Measurements from ENCODE around the gene NKD2.

DNA sequence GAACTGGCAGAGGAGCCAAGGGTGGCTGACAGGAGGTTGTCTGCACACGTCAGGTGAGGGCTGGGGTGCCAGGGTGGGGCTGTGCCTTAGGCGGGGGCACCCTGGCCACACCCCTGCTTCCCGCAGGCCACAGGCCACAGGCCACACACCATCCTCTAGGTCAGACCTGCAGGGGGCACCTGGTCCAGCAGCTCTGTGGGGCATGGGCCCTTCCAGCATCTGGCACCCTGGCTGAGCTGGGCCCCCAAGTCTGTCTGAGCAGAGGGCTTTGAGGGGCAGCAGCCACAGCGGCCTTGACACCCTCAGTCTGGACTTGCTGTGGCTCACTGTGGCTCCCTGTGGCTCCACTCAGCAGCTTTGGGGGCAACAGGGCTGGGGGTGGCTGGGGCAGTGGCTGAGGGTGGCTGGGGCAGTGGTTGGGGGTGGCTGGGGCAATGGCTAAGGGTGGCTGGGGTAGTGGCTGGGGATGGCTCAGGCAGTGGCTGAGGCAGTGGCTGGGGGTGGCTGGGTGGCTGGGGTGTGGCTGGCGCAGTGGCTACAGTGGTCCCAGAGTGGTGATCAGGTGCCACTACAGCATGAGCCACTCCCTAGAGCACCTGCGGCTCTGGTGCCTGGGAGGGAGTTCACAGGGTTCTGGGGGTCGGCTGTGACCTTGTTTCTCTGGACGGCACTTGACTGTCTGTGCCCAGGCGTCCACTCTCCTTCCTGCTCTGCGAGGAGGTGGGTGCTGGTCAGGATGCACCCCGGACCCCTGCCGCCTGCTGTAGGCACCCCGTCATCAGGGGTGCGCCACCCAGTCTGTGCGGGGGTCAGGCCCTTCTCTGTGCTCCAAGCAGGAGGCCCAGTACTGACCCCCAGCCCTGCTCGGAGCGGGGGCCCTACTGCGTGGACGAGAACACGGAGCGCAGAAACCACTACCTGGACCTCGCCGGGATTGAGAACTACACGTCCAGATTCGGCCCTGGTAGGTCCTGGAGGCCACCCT is 27.1 kb downstream of the NKD2 start:
- TF ChIP-seq EZH2phosphoT487 (IDR thresholded peaks at IDR 0.05; ENCODE audit: unreplicated experiment): no peak
- TF ChIP-seq, protein P1, sequence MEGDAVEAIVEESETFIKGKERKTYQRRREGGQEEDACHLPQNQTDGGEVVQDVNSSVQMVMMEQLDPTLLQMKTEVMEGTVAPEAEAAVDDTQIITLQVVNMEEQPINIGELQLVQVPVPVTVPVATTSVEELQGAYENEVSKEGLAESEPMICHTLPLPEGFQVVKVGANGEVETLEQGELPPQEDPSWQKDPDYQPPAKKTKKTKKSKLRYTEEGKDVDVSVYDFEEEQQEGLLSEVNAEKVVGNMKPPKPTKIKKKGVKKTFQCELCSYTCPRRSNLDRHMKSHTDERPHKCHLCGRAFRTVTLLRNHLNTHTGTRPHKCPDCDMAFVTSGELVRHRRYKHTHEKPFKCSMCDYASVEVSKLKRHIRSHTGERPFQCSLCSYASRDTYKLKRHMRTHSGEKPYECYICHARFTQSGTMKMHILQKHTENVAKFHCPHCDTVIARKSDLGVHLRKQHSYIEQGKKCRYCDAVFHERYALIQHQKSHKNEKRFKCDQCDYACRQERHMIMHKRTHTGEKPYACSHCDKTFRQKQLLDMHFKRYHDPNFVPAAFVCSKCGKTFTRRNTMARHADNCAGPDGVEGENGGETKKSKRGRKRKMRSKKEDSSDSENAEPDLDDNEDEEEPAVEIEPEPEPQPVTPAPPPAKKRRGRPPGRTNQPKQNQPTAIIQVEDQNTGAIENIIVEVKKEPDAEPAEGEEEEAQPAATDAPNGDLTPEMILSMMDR (conservative IDR thresholded peaks at IDR 0.05; ENCODE audit: low read depth in 2 of 2): no peak
- TF ChIP-seq JUNB (IDR thresholded peaks at IDR 0.05; ENCODE audit: unreplicated experiment): no peak
- TF ChIP-seq, protein P2, sequence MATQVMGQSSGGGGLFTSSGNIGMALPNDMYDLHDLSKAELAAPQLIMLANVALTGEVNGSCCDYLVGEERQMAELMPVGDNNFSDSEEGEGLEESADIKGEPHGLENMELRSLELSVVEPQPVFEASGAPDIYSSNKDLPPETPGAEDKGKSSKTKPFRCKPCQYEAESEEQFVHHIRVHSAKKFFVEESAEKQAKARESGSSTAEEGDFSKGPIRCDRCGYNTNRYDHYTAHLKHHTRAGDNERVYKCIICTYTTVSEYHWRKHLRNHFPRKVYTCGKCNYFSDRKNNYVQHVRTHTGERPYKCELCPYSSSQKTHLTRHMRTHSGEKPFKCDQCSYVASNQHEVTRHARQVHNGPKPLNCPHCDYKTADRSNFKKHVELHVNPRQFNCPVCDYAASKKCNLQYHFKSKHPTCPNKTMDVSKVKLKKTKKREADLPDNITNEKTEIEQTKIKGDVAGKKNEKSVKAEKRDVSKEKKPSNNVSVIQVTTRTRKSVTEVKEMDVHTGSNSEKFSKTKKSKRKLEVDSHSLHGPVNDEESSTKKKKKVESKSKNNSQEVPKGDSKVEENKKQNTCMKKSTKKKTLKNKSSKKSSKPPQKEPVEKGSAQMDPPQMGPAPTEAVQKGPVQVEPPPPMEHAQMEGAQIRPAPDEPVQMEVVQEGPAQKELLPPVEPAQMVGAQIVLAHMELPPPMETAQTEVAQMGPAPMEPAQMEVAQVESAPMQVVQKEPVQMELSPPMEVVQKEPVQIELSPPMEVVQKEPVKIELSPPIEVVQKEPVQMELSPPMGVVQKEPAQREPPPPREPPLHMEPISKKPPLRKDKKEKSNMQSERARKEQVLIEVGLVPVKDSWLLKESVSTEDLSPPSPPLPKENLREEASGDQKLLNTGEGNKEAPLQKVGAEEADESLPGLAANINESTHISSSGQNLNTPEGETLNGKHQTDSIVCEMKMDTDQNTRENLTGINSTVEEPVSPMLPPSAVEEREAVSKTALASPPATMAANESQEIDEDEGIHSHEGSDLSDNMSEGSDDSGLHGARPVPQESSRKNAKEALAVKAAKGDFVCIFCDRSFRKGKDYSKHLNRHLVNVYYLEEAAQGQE (IDR thresholded peaks at IDR 0.05; ENCODE audit: unreplicated experiment): no peak
- TF ChIP-seq POLR2AphosphoS5 (IDR thresholded peaks at IDR 0.05; ENCODE audit: low read depth): no peak
- no peak for TF ChIP-seq EZH2 (IDR thresholded peaks at IDR 0.05; ENCODE audit: low read depth, unreplicated experiment)
- TF ChIP-seq CREB1 (CRISPR knock-in tag; IDR thresholded peaks at IDR 0.05; ENCODE audit: low read depth): no peak

Data from GM23338 (cell line).